IPS-NIHi7 (cell line): ENCODE measurements around the gene TTBK2.
"Not testable (repeated sequence)": the region's sequence is repeated elsewhere in the genome, so short reads cannot be mapped to it uniquely, and the experiment has no call there.

Experiments used
- DNase-seq: peaks from one replicate; pipeline ENCODE4 v3.0.0; 2012; ENCODE audit warnings: mixed read lengths; ENCODE audit errors: extremely low spot score

The TTBK2 gene

GRCh38 chr15:42920519-42921341 lies at the start of gene TTBK2:
TSS of gene TTBK2 (minus strand) at chr15:42920778. CDS start at chr15:42878617, 42,161 bp downstream.
- peak; percentile 96 for DNase-seq

GRCh38 chr15:42964476-42964875 lies 43.9 kb upstream of the TTBK2 start:
- DNase-seq = no peak

GRCh38 chr15:42955518-42955917 lies 34.9 kb upstream of the TTBK2 start:
- no peak for DNase-seq

GRCh38 chr15:42954291-42954690 lies 33.7 kb upstream of the TTBK2 start:
- no peak for DNase-seq

GRCh38 chr15:42948898-42949297 lies 28.3 kb upstream of the TTBK2 start:
- not testable (repeated sequence) for DNase-seq

GRCh38 chr15:42940527-42940926 lies 19.9 kb upstream of the TTBK2 start:
- DNase-seq = no peak

GRCh38 chr15:42939841-42940240 lies 19.3 kb upstream of the TTBK2 start:
- no peak for DNase-seq

GRCh38 chr15:42937143-42937542 lies 16.6 kb upstream of the TTBK2 start:
- DNase-seq = no peak

- no peak for DNase-seq
Observed at GRCh38 chr15:42933886-42934667, 13.5 kb upstream of the TTBK2 start.

- peak; percentile 14 for DNase-seq
Observed at GRCh38 chr15:42932833-42933515, 12.4 kb upstream of the TTBK2 start.

GRCh38 chr15:42931702-42932486 lies 11.3 kb upstream of the TTBK2 start:
- no peak for DNase-seq

- DNase-seq = no peak
Observed at GRCh38 chr15:42929306-42929848, 8.8 kb upstream of the TTBK2 start.

GRCh38 chr15:42921342-42921731 lies 759 bp upstream of the TTBK2 start:
- DNase-seq = no peak

- peak; percentile 35 for DNase-seq
Observed at GRCh38 chr15:42919799-42920518, 619 bp downstream of the TTBK2 start.

- DNase-seq = no peak
Observed at GRCh38 chr15:42919308-42919707, 1.3 kb downstream of the TTBK2 start.

- DNase-seq = no peak
Observed at GRCh38 chr15:42918047-42918446, 2.5 kb downstream of the TTBK2 start.

- DNase-seq = no peak
Observed at GRCh38 chr15:42915654-42916315, 4.8 kb downstream of the TTBK2 start.

- DNase-seq = no peak
Observed at GRCh38 chr15:42914728-42915497, 5.7 kb downstream of the TTBK2 start.

- DNase-seq = no peak
Observed at GRCh38 chr15:42911058-42911592, 9.5 kb downstream of the TTBK2 start.
